Esophagus muscularis mucosa (tissue), 4 donors: ENCODE data around the gene TOM1L2. TPM values are rescaled to one million over a fixed set of nuclear protein-coding genes. Genes with fewer than 3 reads are reported as not detected.
"Not testable (repeated sequence)": the region's sequence is repeated elsewhere in the genome, so short reads cannot be mapped to it uniquely, and the experiment has no call there.

Source experiments
- DNase-seq: peaks from one replicate; pipeline ENCODE4 v3.0.0-alpha.2; 2017; ENCODE audit errors: extremely low spot score
- H3K27ac ChIP-seq, 4 donors: fragments of 200-600 bp; sonication (generic); replicated peaks in 1 of 4; 1 replicate in 3 of 4; 2 replicates in 1 of 4; pipeline ENCODE4 v1.5.1; 2016 to 2019; ENCODE audit warnings: mild to moderate bottlenecking in 1 of 4
- H3K27me3 ChIP-seq, 4 donors: fragments of 200-600 bp; sonication (generic); one replicate each; pipeline versions ENCODE4 v1.5.1 to v1.6.0; 2016 to 2019
- H3K36me3 ChIP-seq, 4 donors: fragments of 200-600 bp; sonication (generic); one replicate each; pipeline ENCODE4 v1.5.1; 2016 to 2019
- H3K4me1 ChIP-seq, 4 donors: fragments of 200-600 bp; sonication (generic); one replicate each; pipeline ENCODE4 v1.5.1; 2016 to 2019
- H3K4me3 ChIP-seq, 4 donors: fragments of 200-600 bp; sonication (generic); 1 replicate in 2 of 4; 2 replicates in 2 of 4; pipeline ENCODE4 v1.5.1; 2016 to 2019; ENCODE audit warnings: mild to moderate bottlenecking in 4 of 4, moderate library complexity in 1 of 4
- H3K9me3 ChIP-seq, 4 donors: fragments of 200-600 bp; sonication (generic); 1 replicate in 3 of 4; 2 replicates in 1 of 4; pipeline ENCODE4 v1.5.1; 2016 to 2019
- CTCF ChIP-seq, 3 experiments: fragments of 200-600 bp in 2 of 3; fragments of 450-650 bp in 1 of 3; sonication (generic) in 2 of 3; IDR thresholded peaks; one replicate each; pipeline ENCODE4 v1.5.1; 2017 to 2019; ENCODE audit warnings: antibody characterized with exemption in 3 of 3, mild to moderate bottlenecking in 2 of 3, moderate library complexity in 1 of 3
- EP300 ChIP-seq: sonication (generic); formaldehyde crosslinking; IDR thresholded peaks from one replicate; pipeline ENCODE4 v1.6.1; 2017; ENCODE audit warnings: antibody characterized with exemption
- POLR2A ChIP-seq: fragments of 450-650 bp; IDR thresholded peaks from one replicate; pipeline ENCODE4 v1.6.1; 2017; ENCODE audit warnings: antibody characterized with exemption, moderate library complexity, mild to moderate bottlenecking, low read depth
- POLR2AphosphoS5 ChIP-seq, 2 donors: sonication (generic); formaldehyde crosslinking; IDR thresholded peaks; one replicate each; pipeline ENCODE4 v1.6.1; 2017; ENCODE audit warnings: antibody characterized with exemption in 2 of 2
- WGBS: methylation state at CpG from one replicate; pipeline ENCODE4 v1.1.5; 2018; 5-methylcytosine and 5-hydroxymethylcytosine counted together
- intact Hi-C: fragments of 100-400 bp; cut with DNase I; formaldehyde crosslinking; loops from one replicate; pipeline ENCODE4 v1.15.1; 2023
- total RNA-seq, 4 donors: library from RNA; depleted of rRNA; stranded (reverse); fragments of >200 nt; gene quantifications; one replicate each; pipeline versions ENCODE4 v1.1.0 to v1.2.1, GENCODE V29; 2016

The TOM1L2 gene
- total RNA-seq, 4 donors from 2014 or later, result 64.4 to 96.9 (median 75.0) TPM

GRCh38 chr17:17915183-17915582, 57.0 kb downstream of the TOM1L2 start:
- no peak overlapping the region for H3K4me3 ChIP-seq
- no peak overlapping the region for H3K27ac ChIP-seq
- peaks cover 33 to 39% (median 37%) of the 10 kb centered on the region in 4 donors for H3K4me1 ChIP-seq
- H3K36me3 ChIP-seq, result no peaks in the 10 kb centered on the region
- H3K27me3 ChIP-seq, result no peaks in the 10 kb centered on the region
- TF ChIP-seq POLR2AphosphoS5 (IDR thresholded peaks at IDR 0.05), result no peak
- TF ChIP-seq EP300, result no peak
- no peak for TF ChIP-seq CTCF (IDR thresholded peaks at IDR 0.05)
- TF ChIP-seq POLR2A, result no peak
- H3K9me3 ChIP-seq, result peaks cover 0 to 3% (median 0%) of the 10 kb centered on the region in 4 donors
- intact Hi-C loops, result loop anchor here (5.0 kb wide), 1 partner anchor 233 kb away; the partner anchor contains the start of gene RAI1
- no peak for DNase-seq

GRCh38 chr17:17913695-17914332, 58.4 kb downstream of the TOM1L2 start:
- DNase-seq, result peak; percentile 93
- intact Hi-C loops, result no loop called here
- peaks cover 0 to 3% (median 0%) of the 10 kb centered on the region in 4 donors for H3K9me3 ChIP-seq
- 7% methylated on average over 4 of the region's 4 CpGs for WGBS
- H3K27me3 ChIP-seq, result no peaks in the 10 kb centered on the region
- peaks cover 21 to 30% (median 27%) of the 10 kb centered on the region in 4 donors for H3K4me1 ChIP-seq
- peak; percentile 20 to 53 for TF ChIP-seq POLR2AphosphoS5 (IDR thresholded peaks at IDR 0.05)
- TF ChIP-seq CTCF (IDR thresholded peaks at IDR 0.05), result no peak
- H3K27ac ChIP-seq, result no peak overlapping the region
- H3K36me3 ChIP-seq, result no peaks in the 10 kb centered on the region
- H3K4me3 ChIP-seq, result no peak overlapping the region

GRCh38 chr17:17912336-17912735, 59.9 kb downstream of the TOM1L2 start:
- DNase-seq, H3K9me3 ChIP-seq, H3K27ac ChIP-seq, H3K4me3 ChIP-seq, H3K36me3 ChIP-seq, H3K27me3 ChIP-seq, intact Hi-C loops: not testable (repeated sequence)
- WGBS, result no CpG with 5 or more reads among the region's 27 CpGs
- H3K4me1 ChIP-seq, result peaks cover 19 to 27% (median 23%) of the 10 kb centered on the region in 4 donors

GRCh38 chr17:17911001-17911613, 61.1 kb downstream of the TOM1L2 start:
- Histone ChIP-seq H3K36me3 (peaks cover 0 to 16% (median 10%) of the 10 kb centered on the region in 4 donors), H3K27me3 (no peaks in the 10 kb centered on the region), H3K9me3 (peaks cover 0 to 3% (median 0%) of the 10 kb centered on the region in 4 donors), H3K4me3 (no peak overlapping the region), H3K4me1 (peaks cover 19 to 37% (median 34%) of the 10 kb centered on the region in 4 donors), H3K27ac (no peak overlapping the region)
- no peak for TF ChIP-seq POLR2AphosphoS5 (IDR thresholded peaks at IDR 0.05)
- TF ChIP-seq POLR2A, result no peak
- no peak for TF ChIP-seq EP300
- no peak for TF ChIP-seq CTCF (IDR thresholded peaks at IDR 0.05)
- 76% methylated on average over 8 of the region's 10 CpGs for WGBS
- no peak for DNase-seq
- intact Hi-C loops, result no loop called here

GRCh38 chr17:17910060-17910459, 62.1 kb downstream of the TOM1L2 start:
- TF ChIP-seq POLR2A, result no peak
- no peak for TF ChIP-seq EP300
- TF ChIP-seq POLR2AphosphoS5 (IDR thresholded peaks at IDR 0.05), result no peak
- TF ChIP-seq CTCF (IDR thresholded peaks at IDR 0.05), result no peak
- 71% methylated on average over 4 of the region's 4 CpGs for WGBS
- no peak for DNase-seq
- intact Hi-C loops, result no loop called here
- Histone ChIP-seq H3K9me3 (peaks cover 0 to 3% (median 0%) of the 10 kb centered on the region in 4 donors), H3K27me3 (no peaks in the 10 kb centered on the region), H3K36me3 (peaks cover 0 to 27% (median 14%) of the 10 kb centered on the region in 4 donors), H3K4me3 (no peak overlapping the region), H3K27ac (no peak overlapping the region), H3K4me1 (peaks cover 19 to 37% (median 34%) of the 10 kb centered on the region in 4 donors)
